ENCODE data around the gene KCNQ1. TPM values are rescaled to one million over a fixed set of nuclear protein-coding genes. Genes with fewer than 3 reads are reported as not detected.

KCNQ1 gene
- total RNA-seq, 2 donors from 2014 or later, result 4.4 to 25.3 TPM

- ATAC-seq (ENCODE audit: insufficient number of reproducible peaks, low FRiP score, low read depth), result no peak
- Histone ChIP-seq H3K27ac (no peak overlapping the region), H3K4me1 (ENCODE audit: control insufficient read depth in 1 of 2, low read depth in 2 of 2) (no peaks in the 10 kb centered on the region), H3K36me3 (no peaks in the 10 kb centered on the region), H3K4me3 (no peak overlapping the region), H3K27me3 (replicated peaks; ENCODE audit: insufficient read depth) (no peaks in the 10 kb centered on the region), H3K9me3 (no peaks in the 10 kb centered on the region)
- DNase-seq (ENCODE audit: low spot score), result no peak
- no peak for TF ChIP-seq CTCF (IDR thresholded peaks at IDR 0.05)
Observed at GRCh38 chr11:2461253-2461955, 16.6 kb downstream of the KCNQ1 start.

GRCh38 chr11:2461956-2462542 lies 17.2 kb downstream of the KCNQ1 start:
- Histone ChIP-seq H3K4me1 (ENCODE audit: control insufficient read depth in 1 of 2, low read depth in 2 of 2) (no peaks in the 10 kb centered on the region), H3K36me3 (no peaks in the 10 kb centered on the region), H3K27me3 (replicated peaks; ENCODE audit: insufficient read depth) (no peaks in the 10 kb centered on the region), H3K9me3 (no peaks in the 10 kb centered on the region), H3K27ac (no peak overlapping the region), H3K4me3 (no peak overlapping the region)
- ATAC-seq (ENCODE audit: insufficient number of reproducible peaks, low FRiP score, low read depth) (no peak), DNase-seq (ENCODE audit: low spot score) (no peak)
- no peak for TF ChIP-seq CTCF (IDR thresholded peaks at IDR 0.05)

GRCh38 chr11:2462543-2462985 lies 17.8 kb downstream of the KCNQ1 start:
- Histone ChIP-seq H3K9me3 (no peaks in the 10 kb centered on the region), H3K4me1 (ENCODE audit: control insufficient read depth in 1 of 2, low read depth in 2 of 2) (no peaks in the 10 kb centered on the region), H3K27ac (no peak overlapping the region), H3K27me3 (replicated peaks; ENCODE audit: insufficient read depth) (no peaks in the 10 kb centered on the region), H3K4me3 (no peak overlapping the region), H3K36me3 (no peaks in the 10 kb centered on the region)
- DNase-seq (ENCODE audit: low spot score) (no peak), ATAC-seq (ENCODE audit: insufficient number of reproducible peaks, low FRiP score, low read depth) (no peak)
- no peak for TF ChIP-seq CTCF (IDR thresholded peaks at IDR 0.05)

GRCh38 chr11:2462986-2463765 lies 18.4 kb downstream of the KCNQ1 start:
- ATAC-seq (ENCODE audit: insufficient number of reproducible peaks, low FRiP score, low read depth) (no peak), DNase-seq (ENCODE audit: low spot score) (no peak)
- Histone ChIP-seq H3K4me3 (no peak overlapping the region), H3K27me3 (replicated peaks; ENCODE audit: insufficient read depth) (no peaks in the 10 kb centered on the region), H3K4me1 (ENCODE audit: control insufficient read depth in 1 of 2, low read depth in 2 of 2) (no peaks in the 10 kb centered on the region), H3K36me3 (no peaks in the 10 kb centered on the region), H3K27ac (no peak overlapping the region), H3K9me3 (no peaks in the 10 kb centered on the region)
- TF ChIP-seq CTCF (IDR thresholded peaks at IDR 0.05), result no peak

GRCh38 chr11:2463766-2464277 lies 19.0 kb downstream of the KCNQ1 start:
- no peaks in the 10 kb centered on the region for H3K36me3 ChIP-seq
- no peaks in the 10 kb centered on the region for H3K27me3 ChIP-seq (replicated peaks; ENCODE audit: insufficient read depth)
- DNase-seq (ENCODE audit: low spot score) (no peak), ATAC-seq (ENCODE audit: insufficient number of reproducible peaks, low FRiP score, low read depth) (no peak)
- H3K4me3 ChIP-seq, result no peak overlapping the region
- H3K27ac ChIP-seq, result no peak overlapping the region
- no peaks in the 10 kb centered on the region for H3K9me3 ChIP-seq
- no peak for TF ChIP-seq CTCF (IDR thresholded peaks at IDR 0.05)
- H3K4me1 ChIP-seq (ENCODE audit: control insufficient read depth in 1 of 2, low read depth in 2 of 2), result no peaks in the 10 kb centered on the region
